ENCODE data around the gene ADGRG3.

ADGRG3 gene

GRCh38 chr16:57679767-57680482, 11.8 kb downstream of the ADGRG3 start:
- no peak for DNase-seq (ENCODE audit: low read depth, low spot score)

- DNase-seq (ENCODE audit: low read depth, low spot score), result no peak
These were observed 12.8 kb downstream of the ADGRG3 start for GRCh38 chr16:57680842-57681375.

- DNase-seq (ENCODE audit: low read depth, low spot score), result no peak
These were observed 14.0 kb downstream of the ADGRG3 start for GRCh38 chr16:57681950-57682728.

- no peak for DNase-seq (ENCODE audit: low read depth, low spot score)
These were observed 14.9 kb downstream of the ADGRG3 start for GRCh38 chr16:57682809-57683635.

- no peak for DNase-seq (ENCODE audit: low read depth, low spot score)
These were observed 15.8 kb downstream of the ADGRG3 start for GRCh38 chr16:57683636-57684545.

GRCh38 chr16:57684626-57685358, 16.7 kb downstream of the ADGRG3 start:
- DNase-seq (ENCODE audit: low read depth, low spot score), result no peak

- DNase-seq (ENCODE audit: low read depth, low spot score), result no peak
These were observed 17.5 kb downstream of the ADGRG3 start for GRCh38 chr16:57685633-57686032.

GRCh38 chr16:57686577-57686976, 18.5 kb downstream of the ADGRG3 start:
- no peak for DNase-seq (ENCODE audit: low read depth, low spot score)

GRCh38 chr16:57687363-57687929, 19.3 kb downstream of the ADGRG3 start:
- DNase-seq (ENCODE audit: low read depth, low spot score), result no peak

- no peak for DNase-seq (ENCODE audit: low read depth, low spot score)
These were observed 20.4 kb downstream of the ADGRG3 start for GRCh38 chr16:57688487-57688986.

- no peak for DNase-seq (ENCODE audit: low read depth, low spot score)
These were observed 21.1 kb downstream of the ADGRG3 start for GRCh38 chr16:57688987-57689761.

GRCh38 chr16:57689762-57690558, 21.9 kb downstream of the ADGRG3 start:
- DNase-seq (ENCODE audit: low read depth, low spot score), result no peak

GRCh38 chr16:57690782-57691471, 22.8 kb downstream of the ADGRG3 start:
- DNase-seq (ENCODE audit: low read depth, low spot score), result no peak

GRCh38 chr16:57692636-57693035, 24.5 kb downstream of the ADGRG3 start:
- DNase-seq (ENCODE audit: low read depth, low spot score), result no peak

GRCh38 chr16:57693550-57693949, 25.4 kb downstream of the ADGRG3 start:
- DNase-seq (ENCODE audit: low read depth, low spot score), result no peak

- no peak for DNase-seq (ENCODE audit: low read depth, low spot score)
These were observed 26.2 kb downstream of the ADGRG3 start for GRCh38 chr16:57694231-57694724.

All from astrocyte of the hippocampus (primary cell).